ENCODE results near the gene DTX4. TPM values are rescaled to one million over a fixed set of nuclear protein-coding genes. Genes with fewer than 3 reads are reported as not detected.

The DTX4 gene
- total RNA-seq, 1 donor from 2014 or later: 3.3 TPM

DNA sequence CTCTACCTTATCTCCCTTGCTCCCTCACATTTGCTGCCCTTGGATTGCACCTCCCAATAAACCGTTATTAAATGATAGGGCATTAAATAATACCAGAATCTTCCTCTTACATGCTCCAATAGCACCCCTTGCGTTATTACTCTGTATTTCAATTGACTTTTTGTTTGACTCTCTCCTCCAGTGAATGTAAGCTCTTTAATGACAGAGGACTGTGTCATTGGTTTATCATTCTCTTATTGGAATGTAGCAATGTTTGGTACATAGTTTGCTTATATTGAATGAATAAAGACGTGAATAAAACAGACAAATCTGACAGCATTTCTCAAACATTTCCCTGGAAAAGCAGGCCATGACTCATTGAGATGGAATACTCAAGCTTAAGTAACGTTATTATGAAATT, 49.5 kb downstream of the DTX4 start:
- no peak for ATAC-seq

DNA sequence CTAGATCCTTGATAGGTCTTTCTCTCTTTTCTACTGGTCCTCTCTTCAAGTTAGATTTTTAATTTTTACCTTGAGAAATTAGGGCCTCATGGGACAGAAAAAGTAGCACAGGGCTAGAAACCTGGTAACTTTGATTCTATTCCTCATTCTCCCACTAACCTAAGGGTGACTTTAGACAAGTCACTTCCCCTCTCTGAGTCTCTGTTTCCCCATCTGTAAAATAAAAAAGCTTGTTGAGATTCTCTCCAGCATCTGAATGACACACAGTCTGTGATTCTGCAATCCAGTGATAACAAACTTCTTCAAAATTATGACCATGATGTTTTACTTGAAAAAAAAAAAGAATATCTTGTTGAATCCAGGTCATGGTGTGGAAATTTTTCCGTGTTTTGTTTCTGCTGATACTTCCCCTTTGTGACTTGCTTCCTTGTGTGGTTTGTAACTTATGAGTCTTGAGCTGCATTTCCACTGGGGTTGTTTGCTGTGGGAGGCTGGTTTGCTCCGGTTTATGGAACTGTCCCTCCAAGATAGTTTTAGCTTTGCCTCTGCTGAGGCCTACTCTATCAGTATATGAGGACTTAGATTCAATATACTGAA, 50.6 kb downstream of the DTX4 start:
- ATAC-seq: no peak

DNA sequence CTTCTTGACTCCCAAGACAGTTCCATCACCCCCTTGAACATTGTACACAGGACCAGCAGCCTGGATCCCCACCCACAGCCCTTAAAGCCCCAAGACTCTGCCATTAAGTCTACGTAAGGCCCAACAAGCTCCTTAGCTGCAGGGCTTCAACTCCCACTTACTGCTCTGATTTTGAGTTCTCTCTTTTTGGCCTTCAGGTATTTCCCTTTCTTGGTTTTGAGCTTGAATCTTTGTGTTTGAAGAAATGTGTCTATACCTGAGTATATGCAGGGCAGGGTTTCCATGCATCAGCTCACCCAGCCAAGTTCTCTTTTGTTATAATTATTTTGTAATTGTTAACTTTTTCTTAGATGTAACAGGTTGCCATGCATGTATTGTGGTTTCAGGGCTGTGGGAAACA, 51.2 kb downstream of the DTX4 start:
- ATAC-seq: no peak

DNA sequence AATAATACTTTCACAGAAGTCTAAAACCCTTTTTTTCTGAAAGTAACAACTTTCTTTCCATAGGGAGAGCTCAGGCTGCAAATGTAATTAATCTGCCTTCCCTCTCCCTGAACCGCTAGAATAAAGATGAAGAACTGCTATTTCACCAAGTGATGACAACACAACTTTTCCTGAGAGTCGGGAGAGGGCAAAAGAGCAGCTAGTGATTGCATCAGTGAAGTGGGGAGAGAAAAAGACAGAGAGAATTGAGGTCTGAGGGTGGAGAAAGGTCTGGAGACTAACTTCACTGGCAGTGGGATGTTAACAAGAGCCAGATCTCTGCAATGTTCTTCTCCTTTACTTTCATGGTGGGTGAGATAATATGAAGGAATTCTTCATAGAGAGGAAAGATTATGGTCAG, 51.7 kb downstream of the DTX4 start:
- no peak for ATAC-seq

DNA sequence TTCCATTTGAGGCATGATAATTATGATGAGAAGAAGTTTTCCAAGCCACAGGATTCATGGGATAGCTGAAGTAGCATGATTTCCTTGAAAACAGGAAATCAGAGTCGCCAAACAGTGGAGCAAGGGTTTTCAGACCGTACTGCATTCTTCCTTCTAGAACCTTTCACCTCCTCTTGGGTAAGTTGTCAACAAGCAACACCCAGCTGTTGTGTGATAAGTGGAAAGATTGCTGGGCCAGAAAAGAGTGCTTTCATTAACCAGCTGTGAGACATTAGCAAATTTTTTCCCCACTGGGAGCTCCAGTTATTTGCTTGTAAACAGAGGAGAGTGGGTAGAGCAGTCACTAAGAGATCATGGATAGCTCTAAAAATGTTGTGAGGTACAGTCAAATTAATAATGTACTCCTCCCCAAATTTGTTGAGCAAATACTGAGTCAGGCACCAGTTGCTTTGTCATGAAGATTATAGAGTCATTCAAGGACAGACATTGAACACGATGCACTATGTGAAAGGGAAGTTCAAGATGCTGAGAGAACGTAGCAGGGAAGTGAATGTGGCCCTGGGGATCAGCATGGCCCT, 52.5 kb downstream of the DTX4 start:
- peak; percentile 42 for ATAC-seq

DNA sequence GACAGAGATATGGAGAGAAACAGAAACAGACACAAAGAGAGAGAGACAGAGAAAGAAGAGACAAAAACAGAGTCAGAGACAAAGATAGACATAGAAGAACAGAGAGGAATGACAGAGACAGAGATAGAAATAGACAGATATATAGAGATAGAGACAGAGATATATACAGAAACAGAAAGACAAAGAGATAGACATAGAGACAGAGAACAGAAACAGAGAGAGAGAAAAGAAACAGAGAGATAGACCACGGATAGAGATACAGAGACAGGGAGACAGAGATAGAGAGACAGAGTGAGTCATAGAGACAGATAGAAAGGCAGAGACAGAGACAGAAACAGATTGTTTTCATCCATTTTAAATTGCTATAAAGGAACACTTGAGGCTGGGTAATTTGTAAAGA, 53.1 kb downstream of the DTX4 start:
- ATAC-seq: no peak

DNA sequence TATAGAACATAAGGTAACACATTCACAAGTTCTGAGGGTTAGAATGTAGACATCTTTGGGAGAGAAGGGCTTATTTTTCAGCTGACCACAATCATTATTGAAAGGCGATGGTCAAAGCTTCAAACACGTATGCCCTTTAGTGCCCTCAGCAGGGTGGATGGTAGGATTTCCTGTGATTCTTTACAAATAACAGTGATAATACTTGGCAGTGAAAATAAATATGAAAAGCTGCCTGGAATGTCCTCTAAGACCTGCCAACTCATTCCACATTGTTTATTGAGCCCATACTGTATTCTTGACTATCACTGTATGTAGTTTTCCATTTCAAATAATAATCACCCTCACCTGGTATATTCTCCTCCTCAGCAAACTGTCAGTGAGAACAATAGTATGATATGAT, 54.5 kb downstream of the DTX4 start:
- no peak for ATAC-seq

DNA sequence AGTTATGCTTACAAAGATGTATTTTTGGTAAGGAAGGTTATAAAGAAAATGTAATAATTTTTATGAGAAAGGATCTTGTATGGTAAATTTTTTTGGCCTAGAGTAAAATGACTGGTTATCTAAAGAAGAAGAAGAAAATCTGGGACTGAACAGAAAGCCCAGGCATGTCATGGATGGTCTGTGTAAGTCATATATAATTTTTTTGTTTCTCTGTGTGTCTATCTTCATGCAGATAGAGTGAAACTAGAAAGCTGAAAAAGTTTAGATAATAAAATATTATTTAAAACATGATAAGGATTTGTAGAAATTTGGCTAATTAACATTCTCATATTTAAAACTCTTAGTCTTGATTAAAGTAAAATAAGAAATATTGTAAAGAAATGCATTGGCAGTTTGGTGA, 68.4 kb downstream of the DTX4 start:
- ATAC-seq: no peak

DNA sequence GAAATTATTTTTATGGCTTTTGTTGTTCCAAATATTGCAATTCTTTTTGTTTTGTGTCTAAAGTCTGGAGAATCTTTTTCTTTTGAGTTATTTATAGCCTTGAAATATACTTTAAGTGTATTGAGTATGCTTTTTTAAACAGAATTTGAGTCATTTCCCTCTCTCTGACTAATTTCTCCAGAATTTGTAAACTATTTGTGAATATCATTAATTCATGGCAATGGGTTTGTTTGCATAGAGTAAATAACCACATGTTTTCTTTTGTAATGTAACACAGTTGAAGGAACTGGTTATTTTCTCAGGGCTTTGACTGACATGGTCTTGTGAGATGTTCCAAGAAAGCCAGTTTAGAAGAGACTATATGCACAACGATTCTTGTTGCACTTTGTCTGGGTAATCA, 71.7 kb downstream of the DTX4 start:
- ATAC-seq: no peak

DNA sequence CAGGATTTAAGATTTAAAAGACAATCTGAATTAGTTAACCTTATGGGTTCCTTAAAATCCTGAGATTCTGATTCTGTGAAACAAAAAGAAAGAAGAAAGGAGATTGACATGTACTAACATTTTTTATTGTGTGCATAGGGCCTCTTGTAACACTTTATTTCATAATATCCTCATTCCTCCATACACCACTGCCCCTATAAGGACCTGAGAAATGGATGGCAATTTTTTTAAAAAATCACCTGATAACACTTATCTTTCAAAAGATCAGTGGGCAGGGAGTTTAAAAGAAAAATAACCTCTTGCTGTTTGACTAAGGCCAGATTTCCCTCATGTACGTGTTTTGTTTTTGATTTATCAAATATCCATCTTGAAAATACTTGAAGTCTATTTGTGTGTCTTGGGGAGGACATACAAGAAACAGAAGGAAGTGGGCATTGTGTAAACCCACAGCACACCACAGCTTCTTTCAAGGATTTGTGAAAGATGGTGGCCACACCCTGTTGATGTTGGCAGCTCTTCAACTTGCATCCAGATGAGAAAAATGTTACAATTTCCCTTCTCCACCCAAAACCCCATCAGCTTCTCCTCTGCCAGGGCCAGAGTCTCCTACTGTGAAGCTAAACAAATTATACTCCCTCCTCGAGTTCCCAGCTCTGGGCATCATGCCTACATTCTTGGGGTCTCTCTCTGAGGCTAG, 75.7 kb downstream of the DTX4 start:
- no peak for ATAC-seq

DNA sequence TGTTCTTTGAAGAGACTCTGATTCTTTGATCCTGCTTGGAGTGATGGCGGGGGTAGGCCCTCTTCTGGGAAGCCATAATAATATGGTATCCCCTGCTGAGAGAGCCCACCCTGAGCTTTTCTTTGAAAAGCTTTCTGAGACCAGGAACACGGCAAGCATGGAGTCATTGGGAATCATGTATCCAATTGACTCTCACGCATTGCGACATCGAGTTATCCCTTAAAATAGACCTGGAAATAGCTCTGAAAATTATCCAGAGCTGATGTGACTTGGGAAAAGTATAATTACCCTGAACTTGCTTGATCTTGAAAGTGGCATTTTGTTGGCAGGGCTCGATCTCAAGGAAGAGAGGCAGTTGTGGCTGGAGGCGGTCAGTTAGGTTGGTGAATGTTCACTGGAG, 77.6 kb downstream of the DTX4 start:
- ATAC-seq: no peak

DNA sequence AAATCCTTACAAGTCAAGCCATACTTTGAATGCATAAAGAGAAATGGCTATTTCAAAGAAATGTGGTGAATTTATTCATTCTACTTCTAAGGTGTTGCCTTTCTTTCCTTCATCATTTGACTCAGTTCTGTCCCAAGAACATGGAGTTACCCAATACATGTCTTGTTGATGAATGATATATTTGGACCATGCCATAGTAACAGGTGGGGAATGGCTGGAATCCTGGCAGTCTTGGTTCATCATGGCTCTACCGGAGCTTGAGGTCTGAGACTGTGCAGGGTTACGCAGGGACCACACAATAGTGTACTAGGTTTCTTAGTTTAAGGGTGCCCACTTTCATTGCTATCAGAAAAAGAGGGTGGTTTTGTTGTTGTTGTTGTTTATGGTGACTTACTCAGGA, 81.1 kb downstream of the DTX4 start:
- ATAC-seq: no peak

DNA sequence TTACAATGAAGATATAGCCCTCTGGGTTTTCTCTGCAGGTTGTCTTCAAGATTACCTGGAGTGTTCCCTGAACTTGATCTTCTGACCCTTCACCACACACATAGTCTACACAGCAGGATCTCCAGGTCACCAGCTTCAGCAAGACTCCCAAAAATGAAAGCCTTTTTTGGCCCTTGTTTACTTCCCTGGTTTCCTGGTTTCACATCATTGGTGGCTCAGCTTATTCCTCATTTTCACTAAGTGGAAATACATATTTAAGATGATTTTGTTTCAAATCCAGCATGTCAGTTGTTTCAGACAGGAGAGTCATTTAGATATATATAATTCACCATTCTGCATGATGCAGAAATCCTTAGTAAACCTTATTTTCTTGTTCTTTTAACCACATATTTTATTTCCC, 82.4 kb downstream of the DTX4 start:
- no peak for ATAC-seq

DNA sequence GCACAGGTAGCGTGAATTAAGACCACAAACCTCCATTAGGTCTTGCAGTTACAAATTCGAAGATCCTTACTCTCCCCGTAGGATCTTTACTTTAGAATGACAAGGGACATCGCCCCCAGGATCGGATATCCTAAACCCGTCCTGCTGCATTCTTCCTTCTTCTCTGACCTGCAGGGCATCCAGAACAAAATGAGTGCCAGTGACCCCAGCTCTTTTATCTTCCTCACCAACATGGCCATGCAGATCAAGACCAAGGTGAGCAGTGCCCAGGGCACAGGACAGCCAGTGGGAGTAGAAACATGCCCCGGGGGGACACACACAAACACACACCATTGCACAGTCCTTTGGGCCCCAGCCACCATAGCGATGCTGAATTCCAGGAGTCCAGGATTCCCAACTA, 83.3 kb downstream of the DTX4 start:
- ATAC-seq: no peak

Other genes with a start within 250 kb of the DTX4 start
- gene GLYATL1, start 232.6 kb upstream of the DTX4 start, total RNA-seq: 0.44 TPM
- not detected for gene GLYATL1B, start 85.8 kb upstream of the DTX4 start, total RNA-seq
- 9.6 TPM for gene FAM111B, start 64.9 kb upstream of the DTX4 start, total RNA-seq
- 7.5 TPM for gene FAM111A, start 29.3 kb upstream of the DTX4 start, total RNA-seq
- 1.8 TPM for gene MPEG1, start 40.8 kb downstream of the DTX4 start, total RNA-seq
- not detected for gene OR5AN1, start 186.8 kb downstream of the DTX4 start, total RNA-seq